H1 (cell line): ENCODE results near the gene SHMT1. TPM values are rescaled to one million over a fixed set of nuclear protein-coding genes. Genes with fewer than 3 reads are reported as not detected.

Source experiments
- CTCF ChIA-PET: fragments of 300-600 bp; sonication (Branson Sonifier 250); formaldehyde crosslinking; loops from one replicate; lab custom pipeline; 2021; ENCODE audit not compliant: partially characterized antibody; lab: Charles Lee
- POLR2A ChIA-PET: fragments of 300-600 bp; sonication (Branson Sonifier 250); formaldehyde crosslinking; loops from one replicate; lab custom pipeline; 2021; ENCODE audit warnings: inconsistent platforms; ENCODE audit not compliant: partially characterized antibody; lab: Charles Lee
- DNase-seq, 2 experiments: peaks; one replicate each; pipeline versions ENCODE4 v3.0.0 to v3.0.0-alpha.2; 2010 to 2022; ENCODE audit warnings: low spot score in 2 of 2, low read depth in 1 of 2, mixed read lengths in 1 of 2
- FAIRE-seq: peaks from 2 replicates; lab custom pipeline; 2011; peaks lifted over from hg19 to GRCh38; lab: Jason Lieb, UNC
- H2AFZ ChIP-seq: 2 replicates; pipeline ENCODE4 v1.8.1; 2012; ENCODE audit warnings: low read length, inconsistent platforms
- H2AK5ac ChIP-seq: 2 replicates; pipeline ENCODE4 v1.6.1; 2013; ENCODE audit warnings: low read depth, low read length
- H2BK120ac ChIP-seq: replicated peaks from 2 replicates; pipeline ENCODE3; 2013; ENCODE audit warnings: low read depth, low read length, inconsistent platforms
- H2BK12ac ChIP-seq: 2 replicates; pipeline ENCODE4 v1.6.1; 2013; ENCODE audit warnings: low read depth, low read length
- H2BK15ac ChIP-seq: 2 replicates; pipeline ENCODE4 v1.6.1; 2013; ENCODE audit warnings: low read length
- H2BK20ac ChIP-seq: 2 replicates; pipeline ENCODE4 v1.6.1; 2013; ENCODE audit warnings: low read length
- H2BK5ac ChIP-seq: 2 replicates; pipeline ENCODE4 v1.6.1; 2013; ENCODE audit warnings: low read depth, low read length
- H3K14ac ChIP-seq: 2 replicates; pipeline ENCODE4 v1.6.1; 2013; ENCODE audit warnings: inconsistent platforms; ENCODE audit not compliant: insufficient read length
- H3K18ac ChIP-seq: 2 replicates; pipeline ENCODE4 v1.6.1; 2013; ENCODE audit warnings: low read length; ENCODE audit errors: extremely low read depth
- H3K23ac ChIP-seq: 2 replicates; pipeline ENCODE4 v1.6.1; 2013; ENCODE audit warnings: inconsistent platforms; ENCODE audit not compliant: insufficient read length
- H3K23me2 ChIP-seq: 2 replicates; pipeline ENCODE4 v1.6.1; 2013; ENCODE audit warnings: low read depth, low read length
- H3K27ac ChIP-seq: 2 replicates; pipeline ENCODE4 v1.6.1; 2011; ENCODE audit warnings: low read depth, low read length, inconsistent platforms
- H3K27me3 ChIP-seq, 4 experiments: replicated peaks in 1 of 4; 1 replicate in 1 of 4; 2 replicates in 3 of 4; pipeline versions ENCODE4 v1.6.1 to v1.8.1; 2011 to 2013; ENCODE audit warnings: low read length in 3 of 4, mild to moderate bottlenecking in 3 of 4, inconsistent platforms in 2 of 4, mixed read lengths in 2 of 4, moderate library complexity in 1 of 4; ENCODE audit not compliant: control insufficient read depth in 3 of 4, insufficient read depth in 3 of 4; ENCODE audit errors: extremely low read depth in 1 of 4
- H3K36me3 ChIP-seq, 4 experiments: 2 replicates each; pipeline versions ENCODE4 v1.6.1 to v1.8.1; 2011 to 2013; ENCODE audit warnings: mild to moderate bottlenecking in 4 of 4, low read length in 3 of 4, moderate library complexity in 2 of 4, control low read depth in 1 of 4, inconsistent platforms in 1 of 4; ENCODE audit not compliant: insufficient read depth in 4 of 4, control insufficient read depth in 2 of 4
- H3K4ac ChIP-seq: replicated peaks from 2 replicates; pipeline ENCODE3; 2013; ENCODE audit warnings: low read length, low read depth, mixed read lengths, inconsistent platforms; ENCODE audit not compliant: insufficient read length
- H3K4me1 ChIP-seq, 4 experiments: replicated peaks in 1 of 4; 1 replicate in 1 of 4; 2 replicates in 3 of 4; pipeline versions ENCODE4 v1.6.1 to v1.8.1; 2011 to 2013; ENCODE audit warnings: low read length in 3 of 4, inconsistent platforms in 2 of 4, mixed read lengths in 1 of 4; ENCODE audit not compliant: insufficient read depth in 4 of 4, control insufficient read depth in 3 of 4
- H3K4me2 ChIP-seq, 2 experiments: 2 replicates each; pipeline versions ENCODE4 v1.6.1 to v1.8.1; 2011 to 2013; ENCODE audit warnings: low read depth in 2 of 2, low read length in 2 of 2, control low read depth in 1 of 2, inconsistent platforms in 1 of 2, mild to moderate bottlenecking in 1 of 2; ENCODE audit not compliant: insufficient read depth in 1 of 2
- H3K4me3 ChIP-seq, 4 experiments: fragments of 200-600, 300-600 bp in 1 of 4; sonication (generic), shearing (Covaris generic), sonication (Bioruptor Twin) in 1 of 4; 2 replicates each; pipeline versions ENCODE4 v1.5.1 to v1.8.1; 2011 to 2016; ENCODE audit warnings: low read length in 4 of 4, low read depth in 3 of 4, control low read depth in 2 of 4, inconsistent platforms in 2 of 4, mild to moderate bottlenecking in 2 of 4, mixed read lengths in 1 of 4, moderate library complexity in 1 of 4; ENCODE audit not compliant: insufficient read depth in 2 of 4; ENCODE audit errors: extremely low read depth in 1 of 4
- H3K56ac ChIP-seq: replicated peaks from 2 replicates; pipeline ENCODE3; 2013; ENCODE audit warnings: low read depth, mild to moderate bottlenecking, mixed read lengths, low read length, inconsistent platforms; ENCODE audit not compliant: insufficient read length
- H3K79me1 ChIP-seq: 2 replicates; pipeline ENCODE4 v1.6.1; 2013; ENCODE audit warnings: low read depth, low read length, control low read depth
- H3K79me2 ChIP-seq, 2 experiments: 2 replicates each; pipeline versions ENCODE4 v1.6.1 to v1.8.1; 2012 to 2013; ENCODE audit warnings: low read length in 2 of 2, mild to moderate bottlenecking in 2 of 2, inconsistent platforms in 1 of 2; ENCODE audit not compliant: insufficient read depth in 2 of 2, control insufficient read depth in 1 of 2
- H3K9ac ChIP-seq, 4 experiments: replicated peaks in 1 of 4; 1 replicate in 1 of 4; 2 replicates in 3 of 4; pipeline versions ENCODE4 v1.6.1 to v1.8.1; 2011 to 2013; ENCODE audit warnings: low read depth in 3 of 4, low read length in 3 of 4, control low read depth in 2 of 4, mild to moderate bottlenecking in 2 of 4, moderate library complexity in 2 of 4, inconsistent platforms in 1 of 4; ENCODE audit errors: extremely low read depth in 1 of 4
- H3K9me3 ChIP-seq, 2 experiments: 2 replicates each; pipeline versions ENCODE4 v1.6.1 to v1.8.1; 2012 to 2013; ENCODE audit warnings: mild to moderate bottlenecking in 2 of 2, moderate library complexity in 2 of 2, control low read depth in 1 of 2, inconsistent platforms in 1 of 2, low read depth in 1 of 2, low read length in 1 of 2, mixed read lengths in 1 of 2; ENCODE audit not compliant: insufficient read depth in 2 of 2
- H4K20me1 ChIP-seq, 2 experiments: replicated peaks in 1 of 2; 2 replicates each; pipeline versions ENCODE3 to v1.8.1; 2011 to 2013; ENCODE audit warnings: inconsistent platforms in 2 of 2, low read length in 2 of 2, mild to moderate bottlenecking in 1 of 2; ENCODE audit not compliant: insufficient read depth in 2 of 2, control insufficient read depth in 1 of 2
- H4K5ac ChIP-seq: 2 replicates; pipeline ENCODE4 v1.6.1; 2013; ENCODE audit warnings: low read length, low read depth, mixed read lengths, inconsistent platforms; ENCODE audit not compliant: insufficient read length
- H4K8ac ChIP-seq: 2 replicates; pipeline ENCODE4 v1.8.0; 2013; ENCODE audit warnings: mild to moderate bottlenecking, moderate library complexity, low read length, inconsistent platforms; ENCODE audit not compliant: insufficient read depth; ENCODE audit errors: extremely low read depth
- H4K91ac ChIP-seq: replicated peaks from 2 replicates; pipeline ENCODE3; 2013; ENCODE audit warnings: low read length, mixed read lengths, inconsistent platforms; ENCODE audit not compliant: insufficient read length
- CTCF ChIP-seq, 3 experiments: IDR thresholded peaks; 1 replicate in 2 of 3; 2 replicates in 1 of 3; pipeline versions ENCODE4 v1.5.1 to v1.6.1; 2011; ENCODE audit warnings: low read length in 3 of 3, mild to moderate bottlenecking in 3 of 3, inconsistent platforms in 2 of 3, low read depth in 1 of 3, moderate library complexity in 1 of 3; ENCODE audit not compliant: insufficient read depth in 1 of 3; ENCODE audit errors: control extremely low read depth in 1 of 3
- HDAC6 ChIP-seq: IDR thresholded peaks from one replicate; pipeline ENCODE4 v1.7.1; 2012; ENCODE audit warnings: low read depth, mild to moderate bottlenecking, inconsistent platforms, low read length, moderate library complexity
- WGBS, 2 experiments: shearing (Covaris generic) in 1 of 2; methylation state at CpG; one replicate each; pipeline versions ENCODE4 v1.1.6 to v1.1.7; 2013 to 2015; ENCODE audit warnings: low lambda C conversion rate in 2 of 2, mixed read lengths in 2 of 2, inconsistent platforms in 1 of 2, low coverage in 1 of 2, missing lambda C conversion rate in 1 of 2; ENCODE audit not compliant: insufficient replicate concordance in 2 of 2, insufficient coverage in 1 of 2, insufficient read length in 1 of 2; ENCODE audit errors: extremely low coverage in 1 of 2, missing lambda C conversion rate in 1 of 2; 5-methylcytosine and 5-hydroxymethylcytosine counted together
- polyA plus RNA-seq, 7 experiments: library from polyadenylated mRNA; depleted of rRNA in 3 of 7; stranded (reverse) in 5 of 7; unstranded in 2 of 7; fragments of >200 nt in 5 of 7; fragments of 200-250 nt in 2 of 7; gene quantifications; 1 replicate in 5 of 7; 2 replicates in 1 of 7; 4 replicates in 1 of 7; pipeline versions ENCODE4 v1.2.1 to v1.2.3, GENCODE V29; 2011 to 2013; ENCODE audit warnings: missing spikeins in 2 of 7, mixed read lengths in 2 of 7
- total RNA-seq: library from RNA; stranded (reverse); fragmentation: NEBNext Ultra II Directional; extraction: Animal tissue kit (Norgen Biotek cat#: 25700); gene quantifications from 2 replicates; pipeline ENCODE4 v1.2.1, GENCODE V29; 2021

SHMT1 gene
- total and polyA plus RNA-seq, 2 of the 8 experiments (the other 6 are each of a cell fraction or from before 2014, with no cell fraction given): 30.7 to 39.3 TPM

GRCh38 chr17:18315562-18315922, 47.8 kb downstream of the SHMT1 start:
- Histone ChIP-seq H3K9ac (peak overlapping the region; percentile 53 to 86 (median 76)), H2BK5ac (peak overlapping the region; percentile 94), H4K5ac (peak overlapping the region; percentile 65), H2BK12ac (no peak overlapping the region), H3K9me3 (no peaks in the 10 kb centered on the region), H3K23ac (no peak overlapping the region), H3K4me1 (peaks cover 0 to 12% (median 4%) of the 10 kb centered on the region in 4 experiments; a peak in 5 of 7 replicates), H3K56ac (no peak overlapping the region), H4K91ac (no peak overlapping the region), H4K20me1 (peaks cover 17 to 27% of the 10 kb centered on the region in 2 experiments), H2AFZ (0 out of 2 replicates have a peak overlapping the region, but pooled peaks have one; percentile 7), H4K8ac (peak overlapping the region; percentile 99), H3K14ac (no peak overlapping the region), H2BK120ac (no peak overlapping the region), H3K79me1 (peaks cover 31% of the 10 kb centered on the region), H3K27ac (peak overlapping the region; percentile 84), H3K4me2 (peak overlapping the region; percentile 96 to 100), H3K18ac (no peak overlapping the region), H3K4me3 (peak overlapping the region; percentile 83 to 92 (median 86)), H3K27me3 (no peaks in the 10 kb centered on the region), H3K23me2 (peaks cover 7% of the 10 kb centered on the region), H3K4ac (no peak overlapping the region), H2BK15ac (no peak overlapping the region), H3K36me3 (peaks cover 0 to 24% (median 11%) of the 10 kb centered on the region in 4 experiments; a peak in 4 of 8 replicates), H3K79me2 (peaks cover 30 to 82% of the 10 kb centered on the region in 2 experiments), H2AK5ac (no peak overlapping the region), H2BK20ac (no peak overlapping the region)
- FAIRE-seq: no peak
- ChIA-PET POLR2A (interaction anchor here (0.7 to 2.7 kb wide), 9 partner anchors 8 to 132 kb away, joined by 3 to 15 read pairs (median 4); partner anchors contain the start of gene ALKBH5), CTCF (interaction anchor here (1.0 kb wide), 1 partner anchor 21 kb away, joined by 3 read pairs; no protein-coding TSS in a partner anchor)
- DNase-seq: no peak
- no peak for TF ChIP-seq CTCF (IDR thresholded peaks at IDR 0.05; ENCODE audit: control extremely low read depth in 1 of 3, insufficient read depth in 1 of 3, low read depth in 1 of 3, low read length in 3 of 3)
- TF ChIP-seq HDAC6: no peak
- WGBS, 2 experiments: 22% methylated on average over 15 of the region's 18 CpGs; no CpG with 5 or more reads in 1 of the 2 experiments
